ENCODE data around the gene TMEM175.

GRCh38 chr4:952881-953573, 20.8 kb downstream of the TMEM175 start:
- TF ChIP-seq ATF2 (IDR thresholded peaks at IDR 0.05; ENCODE audit: low read length) = no peak
- TF ChIP-seq CHD1 (IDR thresholded peaks at IDR 0.05; ENCODE audit: low read depth, low read length) = no peak
- TF ChIP-seq TCF12 (IDR thresholded peaks at IDR 0.05; ENCODE audit: low read depth, low read length) = no peak
